Measurements from ENCODE around the gene TEKT3. TPM values are rescaled to one million over a fixed set of nuclear protein-coding genes. Genes with fewer than 3 reads are reported as not detected.

Gene TEKT3
- total and polyA plus RNA-seq, 4 donors, result 0.08 to 0.33 TPM; not detected in 2

GRCh38 chr17:15256689-15257088 lies 84.7 kb downstream of the TEKT3 start:
- peaks cover 0 to 25% (median 19%) of the 10 kb centered on the region in 4 donors for H3K4me1 ChIP-seq (ENCODE audit: control insufficient read depth in 4 of 4, insufficient read depth in 4 of 4, low read length in 3 of 4)
- no peak overlapping the region for H3K9ac ChIP-seq (ENCODE audit: low read depth in 1 of 2, low read length in 2 of 2)
- H3K27me3 ChIP-seq (ENCODE audit: control insufficient read depth in 4 of 4, insufficient read depth in 4 of 4, low read length in 3 of 4), result peaks cover 0 to under 1% (median 0%) of the 10 kb centered on the region in 4 donors
- no peak overlapping the region for H3K27ac ChIP-seq (ENCODE audit: low read depth in 1 of 2, low read length in 2 of 2)
- no peaks in the 10 kb centered on the region for H3K9me3 ChIP-seq (ENCODE audit: control insufficient read depth in 4 of 4, low read length in 3 of 4)
- no peak for DNase-seq (ENCODE audit: low spot score)
- WGBS, result 62% methylated on average over 7 of the region's 7 CpGs
- no peaks in the 10 kb centered on the region for H3K36me3 ChIP-seq (ENCODE audit: control insufficient read depth in 4 of 4, insufficient read depth in 3 of 4, low read depth in 1 of 4, low read length in 3 of 4)
- H3K4me3 ChIP-seq (ENCODE audit: low read depth in 1 of 3, low read length in 3 of 3), result no peak overlapping the region
- TF ChIP-seq SP1 (IDR thresholded peaks at IDR 0.05) (no peak), RAD21 (IDR thresholded peaks at IDR 0.05) (no peak), HNF4G (IDR thresholded peaks at IDR 0.05) (no peak), GABPA (IDR thresholded peaks at IDR 0.05 in 1 of 2, conservative IDR thresholded peaks at IDR 0.05 in 1 of 2) (no peak), JUND (IDR thresholded peaks at IDR 0.05) (no peak)

DNA sequence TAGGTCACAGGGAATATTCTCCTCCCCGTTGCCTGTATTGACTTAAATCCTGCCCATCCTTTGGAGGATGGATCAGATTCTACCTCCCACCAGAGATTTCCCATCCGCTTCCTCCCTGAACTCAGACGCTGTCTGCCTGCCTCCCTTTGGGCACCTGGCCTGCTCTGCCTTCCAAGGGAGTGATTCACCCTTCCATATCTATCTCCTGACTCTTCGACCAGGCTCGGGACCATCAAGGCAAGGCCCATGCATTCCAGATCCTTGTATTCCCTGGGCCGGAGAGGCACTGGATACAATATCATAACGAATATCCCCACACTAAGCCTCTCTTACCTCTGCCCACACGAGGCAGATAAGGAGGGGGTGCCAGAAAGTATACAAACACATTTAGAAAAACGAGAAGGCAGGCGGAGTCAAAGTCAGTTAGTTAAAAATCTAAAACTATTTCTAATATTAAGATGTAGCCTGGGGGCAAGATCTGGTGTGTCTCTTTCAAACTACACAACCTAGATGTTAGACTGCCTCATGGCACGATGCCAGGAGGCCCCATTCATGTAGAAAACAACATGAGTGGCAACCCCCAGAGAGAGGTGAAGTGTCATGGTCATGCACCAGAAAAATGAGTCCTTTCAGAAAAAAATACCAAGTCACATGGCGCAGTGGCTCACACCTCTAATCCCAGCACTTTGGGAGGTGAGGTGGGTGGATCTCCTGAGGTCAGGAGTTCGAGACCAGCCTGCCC lies 85.5 kb downstream of the TEKT3 start:
- Histone ChIP-seq H3K27me3 (ENCODE audit: control insufficient read depth in 4 of 4, insufficient read depth in 4 of 4, low read length in 3 of 4) (no peaks in the 10 kb centered on the region), H3K9ac (ENCODE audit: low read depth in 1 of 2, low read length in 2 of 2) (no peak overlapping the region), H3K4me1 (ENCODE audit: control insufficient read depth in 4 of 4, insufficient read depth in 4 of 4, low read length in 3 of 4) (peaks cover 0 to 21% (median 15%) of the 10 kb centered on the region in 4 donors), H3K4me3 (ENCODE audit: low read depth in 1 of 3, low read length in 3 of 3) (no peak overlapping the region), H3K36me3 (ENCODE audit: control insufficient read depth in 4 of 4, insufficient read depth in 3 of 4, low read depth in 1 of 4, low read length in 3 of 4) (no peaks in the 10 kb centered on the region), H3K27ac (ENCODE audit: low read depth in 1 of 2, low read length in 2 of 2) (no peak overlapping the region), H3K9me3 (ENCODE audit: control insufficient read depth in 4 of 4, low read length in 3 of 4) (no peaks in the 10 kb centered on the region)
- no peak for TF ChIP-seq YY1 (IDR thresholded peaks at IDR 0.05)
- no peak for TF ChIP-seq RAD21 (IDR thresholded peaks at IDR 0.05)
- no peak for TF ChIP-seq RXRA (IDR thresholded peaks at IDR 0.05)
- TF ChIP-seq NR2F2 (IDR thresholded peaks at IDR 0.05), result no peak
- TF ChIP-seq HNF4G (IDR thresholded peaks at IDR 0.05), result no peak
- no peak for TF ChIP-seq HNF4A (conservative IDR thresholded peaks at IDR 0.05)
- TF ChIP-seq TAF1 (conservative IDR thresholded peaks at IDR 0.05), result no peak
- no peak for DNase-seq (ENCODE audit: low spot score)
- WGBS, result 86% methylated on average over 13 of the region's 13 CpGs

Small RNA genes within 50 kb of the gene (small RNA-seq; reads per million reads assigned to genes)
- gene RNU6-799P, result not detected

Other genes with a start within 250 kb of the TEKT3 start
- gene PMP22, start 76.3 kb downstream of the TEKT3 start, total RNA-seq, result 1 to 10 TPM; 3.2 to 6.2 TPM
- 1 to 10 TPM; 5.2 to 9.1 TPM for gene PMP22, start 76.3 kb downstream of the TEKT3 start, polyA plus RNA-seq
- 1 to 10 TPM; 1.8 to 3.3 TPM for gene CDRT4, start 126.0 kb upstream of the TEKT3 start, total RNA-seq
- gene CDRT4, start 126.0 kb upstream of the TEKT3 start, polyA plus RNA-seq, result under 1 TPM in 1 of 2 donors, not detected in 1; 0.43 TPM
- gene TVP23C, start 221.9 kb upstream of the TEKT3 start, total RNA-seq, result 10 to 100 TPM in 1 of 2 donors, 1 to 10 TPM in 1; 8.8 to 20.7 TPM
- 1 to 10 TPM in 1 of 2 donors, under 1 TPM in 1; 0.77 to 1.0 TPM for gene TVP23C, start 221.9 kb upstream of the TEKT3 start, polyA plus RNA-seq